NB4 (cell line): ENCODE data around the gene ABCB8.
A peak's percentile ranks its signal among the peaks of the same experiment; 100 is the strongest.

Source experiments
- DNase-seq: peaks from one replicate; pipeline ENCODE4 v3.0.0; 2010; ENCODE audit warnings: low read depth
- H3K4me3 ChIP-seq: one replicate; pipeline ENCODE4 v1.5.1; 2011; ENCODE audit warnings: mild to moderate bottlenecking, low read depth, low read length, moderate library complexity
- MYC ChIP-seq: IDR thresholded peaks from 2 replicates; pipeline ENCODE4 v1.6.1; 2011; ENCODE audit warnings: low read depth, low read length
- POLR2A ChIP-seq: IDR thresholded peaks from 2 replicates; pipeline ENCODE4 v1.6.1; 2011; ENCODE audit warnings: mild to moderate bottlenecking; ENCODE audit not compliant: insufficient read length; ENCODE audit errors: extremely low read depth
- TF ChIP-seq, protein P1 (sequence below): IDR thresholded peaks from 2 replicates; pipeline ENCODE4 v1.6.1; 2011; ENCODE audit warnings: low read depth, low read length
- TF ChIP-seq, protein P2 (sequence below): IDR thresholded peaks from one replicate; pipeline ENCODE4 v1.5.1; 2012; ENCODE audit warnings: low read depth, low read length

Gene ABCB8

DNA sequence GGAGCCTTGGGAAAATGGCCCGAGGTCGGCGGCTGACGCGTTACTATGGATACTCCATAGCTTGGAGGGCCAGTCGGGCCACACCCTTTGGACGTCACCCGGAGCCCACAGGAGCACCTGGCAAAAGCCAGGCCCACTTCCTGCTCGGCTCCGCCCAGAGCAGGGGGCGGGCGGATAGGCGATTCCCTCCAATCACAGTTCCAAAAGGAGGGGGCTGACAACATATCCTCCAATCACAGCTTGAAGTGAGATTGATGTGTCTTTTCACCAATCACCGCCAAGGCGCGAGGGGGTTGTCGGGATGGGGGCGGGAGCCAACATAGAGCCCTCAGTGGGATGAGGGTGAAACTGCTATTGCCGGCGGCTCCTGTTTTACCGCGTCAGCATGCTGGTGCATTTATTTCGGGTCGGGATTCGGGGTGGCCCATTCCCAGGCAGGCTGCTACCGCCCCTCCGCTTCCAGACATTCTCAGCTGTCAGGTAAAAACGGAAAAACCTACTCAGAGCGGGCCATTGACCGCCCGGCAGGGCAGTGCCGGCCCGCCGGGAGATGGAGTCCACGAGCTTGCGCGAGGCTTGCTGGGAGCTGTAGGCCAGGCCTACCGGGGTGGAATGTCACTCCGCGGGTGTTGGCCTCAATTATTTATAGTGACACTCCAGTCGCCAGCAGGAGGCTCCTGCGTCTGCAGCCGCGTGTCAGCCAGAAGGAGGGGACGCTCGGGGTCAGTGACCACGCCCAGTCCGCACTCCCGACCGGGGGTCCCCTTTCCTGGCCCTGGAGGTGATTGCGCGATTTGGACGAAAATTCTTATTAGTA is at the start of gene ABCB8:
Gene ABCB8, plus strand, starts transcription at position 320 of the 817 bp plus-strand sequence. Its CDS starts 66 bp downstream, at position 386.
- H3K4me3 ChIP-seq, result peak within 1 kb of the TSS; percentile 93

DNA sequence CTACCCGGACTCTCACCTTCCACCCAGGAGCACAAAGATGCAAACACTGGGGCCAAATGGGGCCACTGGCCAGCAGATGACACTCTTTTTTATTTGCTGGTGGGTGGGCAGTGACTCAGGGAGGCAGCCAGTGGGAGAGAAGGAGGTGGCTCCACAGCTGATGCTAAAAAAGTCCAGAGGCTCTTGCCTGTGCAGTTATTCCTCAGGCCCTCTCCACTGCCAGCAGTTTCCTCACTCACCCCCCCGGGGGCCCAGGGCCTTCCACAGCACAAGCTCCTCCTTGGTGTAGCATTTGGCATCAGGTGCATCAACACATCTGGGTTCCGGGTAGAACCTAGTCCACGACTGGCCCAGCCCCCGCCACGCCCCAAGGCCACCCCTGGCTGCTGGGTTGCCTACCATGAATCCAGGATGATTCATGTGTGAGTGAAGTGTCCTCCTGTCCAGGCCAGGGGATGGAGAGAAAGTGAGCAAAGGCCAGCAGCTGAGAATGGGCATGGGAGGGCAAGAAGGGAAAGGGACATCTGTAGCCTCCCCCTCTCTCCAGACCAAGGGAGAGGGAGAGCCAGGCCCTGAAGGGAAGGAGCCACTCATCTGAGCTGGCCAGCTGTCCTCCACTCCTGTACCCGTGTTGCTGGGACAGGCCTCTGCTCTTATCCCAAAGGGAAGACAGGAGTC is 48.4 kb upstream of the ABCB8 start:
- no peak for TF ChIP-seq MYC
- no peak for TF ChIP-seq POLR2A
- TF ChIP-seq, protein P1, sequence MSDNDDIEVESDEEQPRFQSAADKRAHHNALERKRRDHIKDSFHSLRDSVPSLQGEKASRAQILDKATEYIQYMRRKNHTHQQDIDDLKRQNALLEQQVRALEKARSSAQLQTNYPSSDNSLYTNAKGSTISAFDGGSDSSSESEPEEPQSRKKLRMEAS, result no peak
- TF ChIP-seq, protein P2, sequence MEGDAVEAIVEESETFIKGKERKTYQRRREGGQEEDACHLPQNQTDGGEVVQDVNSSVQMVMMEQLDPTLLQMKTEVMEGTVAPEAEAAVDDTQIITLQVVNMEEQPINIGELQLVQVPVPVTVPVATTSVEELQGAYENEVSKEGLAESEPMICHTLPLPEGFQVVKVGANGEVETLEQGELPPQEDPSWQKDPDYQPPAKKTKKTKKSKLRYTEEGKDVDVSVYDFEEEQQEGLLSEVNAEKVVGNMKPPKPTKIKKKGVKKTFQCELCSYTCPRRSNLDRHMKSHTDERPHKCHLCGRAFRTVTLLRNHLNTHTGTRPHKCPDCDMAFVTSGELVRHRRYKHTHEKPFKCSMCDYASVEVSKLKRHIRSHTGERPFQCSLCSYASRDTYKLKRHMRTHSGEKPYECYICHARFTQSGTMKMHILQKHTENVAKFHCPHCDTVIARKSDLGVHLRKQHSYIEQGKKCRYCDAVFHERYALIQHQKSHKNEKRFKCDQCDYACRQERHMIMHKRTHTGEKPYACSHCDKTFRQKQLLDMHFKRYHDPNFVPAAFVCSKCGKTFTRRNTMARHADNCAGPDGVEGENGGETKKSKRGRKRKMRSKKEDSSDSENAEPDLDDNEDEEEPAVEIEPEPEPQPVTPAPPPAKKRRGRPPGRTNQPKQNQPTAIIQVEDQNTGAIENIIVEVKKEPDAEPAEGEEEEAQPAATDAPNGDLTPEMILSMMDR, result no peak
- DNase-seq, result no peak
- no peak overlapping the region for H3K4me3 ChIP-seq

More for the DNA sequence above, at the start of gene ABCB8:
- TF ChIP-seq MYC, result peak; percentile 78; the same call in 1 of the 2 replicates
- no peak for TF ChIP-seq POLR2A
- TF ChIP-seq, protein P2, result peak; percentile 47
- TF ChIP-seq, protein P1, result peak; percentile 62
- peak; percentile 100 for DNase-seq

DNA sequence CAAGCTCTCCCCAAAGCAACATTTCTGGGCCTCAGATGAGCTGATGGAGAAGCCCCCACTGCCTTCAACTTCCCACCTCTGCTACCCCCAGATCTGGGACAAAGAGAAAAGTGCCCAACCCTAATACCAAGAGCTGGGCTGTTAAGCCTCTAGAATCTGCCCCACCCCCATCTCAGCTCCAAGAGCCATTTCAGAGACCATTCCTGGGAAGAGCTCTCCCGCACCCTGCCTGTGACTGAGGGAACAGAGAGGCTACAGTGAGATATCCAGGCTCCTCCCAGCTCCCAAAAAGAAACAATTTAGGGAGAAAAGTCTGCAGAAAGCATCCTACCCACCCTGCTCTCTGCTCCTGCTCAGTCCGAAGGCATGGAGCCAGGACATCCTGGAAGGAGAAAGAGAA is 47.6 kb upstream of the ABCB8 start:
- TF ChIP-seq MYC (no peak), POLR2A (no peak)
- TF ChIP-seq, protein P2, result no peak
- TF ChIP-seq, protein P1, result no peak
- no peak overlapping the region for H3K4me3 ChIP-seq
- no peak for DNase-seq

DNA sequence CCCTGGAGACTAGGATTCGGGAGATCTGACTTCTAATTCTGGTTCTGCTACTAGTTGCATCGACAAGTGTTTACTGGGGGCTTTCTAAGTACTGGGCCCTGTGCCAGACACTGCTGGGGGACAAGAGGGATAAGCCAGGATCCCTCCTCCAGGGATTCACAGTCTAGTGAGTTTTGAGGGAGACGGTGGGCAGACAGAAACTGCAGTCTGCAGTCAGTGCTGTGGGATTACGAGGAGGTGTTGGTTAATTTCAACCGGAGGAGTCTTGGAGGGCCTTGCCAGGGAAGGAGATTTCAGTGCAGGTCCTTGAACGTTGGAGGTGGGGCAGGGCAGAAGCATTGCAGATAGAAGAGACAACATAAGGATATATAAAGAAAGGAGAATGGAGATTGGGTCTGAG is 46.6 kb upstream of the ABCB8 start:
- DNase-seq, result no peak
- no peak overlapping the region for H3K4me3 ChIP-seq
- no peak for TF ChIP-seq MYC
- TF ChIP-seq, protein P1, result no peak

DNA sequence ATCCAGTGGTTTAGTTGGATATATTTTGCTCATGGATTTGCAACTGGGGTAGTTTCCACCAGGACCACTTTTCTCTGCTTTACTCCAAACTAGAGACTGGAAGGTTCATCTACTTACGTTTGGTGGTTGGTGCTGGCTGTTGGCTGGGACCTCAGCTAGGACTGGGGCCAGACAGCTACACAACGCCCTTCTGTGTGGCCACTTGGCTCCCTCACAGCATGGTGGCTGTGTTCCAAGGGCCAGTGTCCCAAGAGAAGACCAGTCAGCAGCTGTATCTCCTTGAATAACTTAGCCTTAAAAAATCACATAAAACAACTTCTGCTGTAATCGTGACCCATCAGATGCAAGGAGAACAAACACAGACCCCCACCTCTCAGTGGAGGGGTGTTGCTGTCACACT is 45.9 kb upstream of the ABCB8 start:
- no peak overlapping the region for H3K4me3 ChIP-seq
- DNase-seq, result no peak
- no peak for TF ChIP-seq MYC
- TF ChIP-seq POLR2A, result no peak
- TF ChIP-seq, protein P1, result no peak
- TF ChIP-seq, protein P2, result no peak

DNA sequence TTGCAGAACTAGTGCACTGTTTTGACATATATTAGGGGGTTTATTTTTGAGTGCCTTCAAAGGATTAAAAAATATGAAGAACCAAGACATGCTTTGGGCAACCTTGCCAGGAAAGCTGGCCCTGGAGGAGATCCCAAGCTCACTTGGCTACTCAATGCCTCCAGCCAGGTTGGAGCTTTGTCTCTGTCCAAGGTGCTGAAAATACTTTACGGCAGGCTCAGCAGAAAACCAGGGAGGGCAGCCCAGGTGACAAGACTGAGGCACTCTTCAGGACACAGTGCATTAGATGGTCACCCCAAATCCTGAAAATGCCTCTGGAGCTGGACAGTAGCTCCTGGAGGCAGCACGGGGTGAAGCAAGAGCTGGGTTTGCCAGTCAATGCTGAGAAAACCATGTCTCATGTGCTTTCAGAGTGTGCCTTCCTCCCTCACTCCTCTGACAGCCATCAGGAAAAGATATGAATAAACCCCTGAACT is 44.3 kb upstream of the ABCB8 start:
- DNase-seq, result peak; percentile 62
- H3K4me3 ChIP-seq, result no peak overlapping the region
- TF ChIP-seq POLR2A, result no peak
- TF ChIP-seq, protein P2, result no peak
- TF ChIP-seq, protein P1, result no peak
- no peak for TF ChIP-seq MYC
